OCI-LY7 (cell line): ENCODE measurements around the gene XAB2. TPM values are rescaled to one million over a fixed set of nuclear protein-coding genes. Genes with fewer than 3 reads are reported as not detected.

ENCODE experiments used
- Bru-seq: library from RNA; stranded (reverse); fragments of 400-500 nt; gene quantifications from one replicate; lab custom pipeline; 2021; lab: Mats Ljungman, UMichigan
- BruChase-seq, 2 experiments: library from RNA; stranded (reverse); fragments of 400-500 nt; gene quantifications; one replicate each; lab custom pipeline; 2021; lab: Mats Ljungman, UMichigan
- BruUV-seq: library from RNA; stranded (reverse); fragments of 400-500 nt; replicated peaks from 2 replicates; lab custom pipeline; 2021; lab: Mats Ljungman, UMichigan
- CTCF ChIA-PET: fragments of 300-600 bp; sonication (Branson Sonifier 250); formaldehyde crosslinking; loops from one replicate; lab custom pipeline; 2022; ENCODE audit warnings: antibody characterized with exemption; ENCODE audit not compliant: unreplicated experiment; lab: Charles Lee
- POLR2A ChIA-PET: fragments of 300-600 bp; sonication (Branson Sonifier 250); formaldehyde crosslinking; loops from one replicate; lab custom pipeline; 2022; ENCODE audit warnings: antibody characterized with exemption; lab: Charles Lee
- DNase-seq: peaks from one replicate; pipeline ENCODE4 v3.0.0-alpha.2; 2015; ENCODE audit warnings: low spot score
- H2AFZ ChIP-seq: fragments of 200-600 bp; sonication (generic), shearing (Covaris generic); 2 replicates; pipeline ENCODE4 v1.6.1; 2014; ENCODE audit warnings: mild to moderate bottlenecking, antibody characterized with exemption, low read length, moderate library complexity
- H3K27ac ChIP-seq: fragments of 200-600 bp; sonication (generic); 2 replicates; pipeline ENCODE4 v1.5.1; 2014; ENCODE audit warnings: mixed run types, low read depth, mild to moderate bottlenecking, moderate library complexity, low read length, inconsistent platforms; ENCODE audit not compliant: poor library complexity, severe bottlenecking
- H3K36me3 ChIP-seq: fragments of 200-600 bp; sonication (generic); 2 replicates; pipeline ENCODE4 v1.6.1; 2014; ENCODE audit warnings: mild to moderate bottlenecking, antibody characterized with exemption, low read length, moderate library complexity, mixed read lengths; ENCODE audit not compliant: insufficient read depth
- H3K4me1 ChIP-seq: fragments of 200-600 bp; sonication (generic); 2 replicates; pipeline ENCODE4 v1.5.1; 2014; ENCODE audit warnings: mild to moderate bottlenecking, low read length; ENCODE audit not compliant: insufficient read depth, poor library complexity, severe bottlenecking
- H3K4me2 ChIP-seq: fragments of 200-600 bp; sonication (generic); 2 replicates; pipeline ENCODE4 v1.6.1; 2014; ENCODE audit warnings: mild to moderate bottlenecking, low read length
- H3K4me3 ChIP-seq: fragments of 200-600 bp; sonication (generic); 2 replicates; pipeline ENCODE4 v1.5.1; 2014; ENCODE audit warnings: mild to moderate bottlenecking, low read depth, low read length; ENCODE audit not compliant: poor library complexity, severe bottlenecking
- H3K79me2 ChIP-seq: fragments of 200-600 bp; sonication (generic); 2 replicates; pipeline ENCODE4 v1.6.1; 2016; ENCODE audit warnings: low read depth, mild to moderate bottlenecking, low read length, moderate library complexity, mixed read lengths; ENCODE audit not compliant: insufficient read depth
- H3K9me2 ChIP-seq: fragments of 200-600 bp; sonication (generic); 2 replicates; pipeline ENCODE4 v1.6.1; 2016; ENCODE audit warnings: mild to moderate bottlenecking, low read length, mixed read lengths; ENCODE audit not compliant: insufficient read depth
- H3K9me3 ChIP-seq: fragments of 200-600 bp; sonication (generic); 2 replicates; pipeline ENCODE4 v1.6.1; 2014; ENCODE audit warnings: mild to moderate bottlenecking, mixed run types, low read length, mixed read lengths
- H4K20me1 ChIP-seq: fragments of 200-600 bp; sonication (generic); 2 replicates; pipeline ENCODE4 v1.6.1; 2014; ENCODE audit warnings: mild to moderate bottlenecking, antibody characterized with exemption, low read length, moderate library complexity, mixed read lengths; ENCODE audit not compliant: insufficient read depth
- CTCF ChIP-seq: fragments of 200-600 bp; sonication (generic); conservative IDR thresholded peaks from 2 replicates; pipeline ENCODE4 v1.5.1; 2014; ENCODE audit warnings: mild to moderate bottlenecking, antibody characterized with exemption, low read length, moderate library complexity, mixed read lengths
- EZH2phosphoT487 ChIP-seq: fragments of 200-600 bp; sonication (generic); IDR thresholded peaks from 2 replicates; pipeline ENCODE4 v1.6.1; 2018; ENCODE audit warnings: low read depth, borderline replicate concordance, mild to moderate bottlenecking, mixed run types, antibody characterized with exemption, low read length, moderate library complexity, mixed read lengths
- intact Hi-C: fragments of 100-400 bp; cut with micrococcal nuclease; formaldehyde crosslinking; loops from one replicate; pipeline ENCODE4 v1.10.0; 2022; ENCODE audit not compliant: unreplicated experiment
- long read RNA-seq: library from polyadenylated mRNA; stranded (forward); transcript quantifications from one replicate; pipeline ENCODE4 v2.0.0, GENCODE V29; 2022
- total RNA-seq, 2 experiments: library from RNA; depleted of rRNA in 1 of 2; stranded (reverse); fragments of >200 nt in 1 of 2; shearing (Covaris generic) in 1 of 2; gene quantifications; 2 replicates each; pipeline ENCODE4 v1.2.3, GENCODE V29; 2014 to 2022

Gene XAB2
- total RNA-seq (2014; rRNA removed; shearing (Covaris generic)) = 35.0 and 36.6 TPM in 2 replicates
- total RNA-seq (2022) = 39.7 and 39.9 TPM in 2 replicates
- Bru-seq, nascent RNA = percentile 56 among the genes with signal in this experiment
- percentile 63 among the genes with signal in this experiment for BruChase-seq, experiment 1, labeled RNA remaining after a 6-hour chase
- percentile 71 among the genes with signal in this experiment for BruChase-seq, experiment 2, labeled RNA remaining after a 2-hour chase
- long read RNA-seq, transcript XAB2-201 (19 exons, 2,667 nt) = major isoform, 29 of 60 reads
- long read RNA-seq, partial matches to known transcripts = 20 of 60 reads
- long read RNA-seq, other reads (novel, unspliced or antisense) = 11 of 60 reads

- peaks cover 33% of the 10 kb centered on the region for H3K79me2 ChIP-seq
Observed at GRCh38 chr19:7629347-7630054, at the start of gene XAB2, which contains the start of gene PET100. Gene XAB2, minus strand, starts transcription at chr19:7629545. Its CDS starts 18 bp downstream, at chr19:7629527. Gene PET100, plus strand, starts transcription at chr19:7629793. Its CDS starts 41 bp downstream, at chr19:7629834.

GRCh38 chr19:7677669-7678311, 48.4 kb upstream of the XAB2 start:
- Histone ChIP-seq H2AFZ (no peak overlapping the region; the same call in 1 of the 2 replicates), H4K20me1 (no peaks in the 10 kb centered on the region), H3K36me3 (peaks cover 10% of the 10 kb centered on the region), H3K4me2 (peak overlapping the region; percentile 77; the same call in 1 of the 2 replicates), H3K4me3 (no peak overlapping the region), H3K4me1 (peaks cover 47% of the 10 kb centered on the region), H3K9me3 (no peaks in the 10 kb centered on the region), H3K9me2 (no peaks in the 10 kb centered on the region), H3K79me2 (peaks cover 14% of the 10 kb centered on the region; the same call in 1 of the 2 replicates), H3K27ac (no peak overlapping the region)
- TF ChIP-seq CTCF (no peak), EZH2phosphoT487 (no peak)
- no peak for DNase-seq
- ChIA-PET CTCF (no interaction called here), POLR2A (no interaction called here)
- intact Hi-C loops = no loop called here
- no TSS peak for BruUV-seq

More at GRCh38 chr19:7629347-7630054, at the start of gene XAB2, which contains the start of gene PET100:
- ChIA-PET CTCF (interaction anchor here (1.2 kb wide), 1 partner anchor 51 kb away, joined by 3 read pairs; the partner anchor contains the start of gene TRAPPC5), POLR2A (interaction anchor here (0.5 to 1.6 kb wide), 6 partner anchors 8 to 334 kb away, joined by 3 to 10 read pairs (median 5); no protein-coding TSS in a partner anchor)
- Histone ChIP-seq H3K36me3 (peaks cover 26% of the 10 kb centered on the region; the same call in 1 of the 2 replicates), H3K4me3 (peak within 1 kb of the TSS; percentile 92), H4K20me1 (0 out of 2 replicates have a peak, but pooled peaks cover 6% of the 10 kb centered on the region), H3K9me3 (no peaks in the 10 kb centered on the region), H3K4me2 (peak within 1 kb of the TSS; percentile 95), H3K27ac (no peak within 1 kb of the TSS), H2AFZ (peak within 1 kb of the TSS; percentile 24; the same call in 1 of the 2 replicates), H3K9me2 (no peaks in the 10 kb centered on the region), H3K4me1 (peaks cover 15% of the 10 kb centered on the region)
- BruUV-seq = no TSS peak
- intact Hi-C loops = no loop called here
- TF ChIP-seq EZH2phosphoT487 (no peak), CTCF (no peak)
- peak; percentile 99 for DNase-seq
